Raji (cell line): Measurements from ENCODE around the gene TTC23L.

Experiments
- POLR2A ChIP-seq: IDR thresholded peaks from 2 replicates; pipeline ENCODE4 v1.6.1; 2011; ENCODE audit warnings: low read depth, low read length, control low read depth; ENCODE audit not compliant: insufficient read depth

Gene TTC23L

GRCh38 chr5:34847552-34847951 lies 8.6 kb downstream of the TTC23L start:
- TF ChIP-seq POLR2A: no peak

GRCh38 chr5:34848230-34848629 lies 9.3 kb downstream of the TTC23L start:
- no peak for TF ChIP-seq POLR2A

DNA sequence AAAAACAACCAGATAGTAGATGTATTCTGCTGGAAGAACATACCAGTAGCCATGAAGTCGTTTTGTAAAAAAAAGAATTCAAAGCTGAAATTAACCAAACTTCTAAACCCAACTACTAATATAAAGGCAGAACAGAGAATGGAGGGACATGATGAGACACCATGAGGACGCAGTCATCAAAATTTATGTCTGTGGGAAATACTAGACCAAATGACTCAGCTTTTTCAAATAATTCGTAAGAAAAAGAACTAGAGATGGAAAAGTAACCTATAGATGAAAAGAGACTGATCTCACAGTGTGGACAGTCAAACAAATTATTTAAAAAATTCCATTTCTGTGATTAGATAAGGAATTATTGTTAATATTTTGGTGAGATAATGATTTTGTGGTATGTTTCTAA lies 10.3 kb downstream of the TTC23L start:
- TF ChIP-seq POLR2A: no peak

DNA sequence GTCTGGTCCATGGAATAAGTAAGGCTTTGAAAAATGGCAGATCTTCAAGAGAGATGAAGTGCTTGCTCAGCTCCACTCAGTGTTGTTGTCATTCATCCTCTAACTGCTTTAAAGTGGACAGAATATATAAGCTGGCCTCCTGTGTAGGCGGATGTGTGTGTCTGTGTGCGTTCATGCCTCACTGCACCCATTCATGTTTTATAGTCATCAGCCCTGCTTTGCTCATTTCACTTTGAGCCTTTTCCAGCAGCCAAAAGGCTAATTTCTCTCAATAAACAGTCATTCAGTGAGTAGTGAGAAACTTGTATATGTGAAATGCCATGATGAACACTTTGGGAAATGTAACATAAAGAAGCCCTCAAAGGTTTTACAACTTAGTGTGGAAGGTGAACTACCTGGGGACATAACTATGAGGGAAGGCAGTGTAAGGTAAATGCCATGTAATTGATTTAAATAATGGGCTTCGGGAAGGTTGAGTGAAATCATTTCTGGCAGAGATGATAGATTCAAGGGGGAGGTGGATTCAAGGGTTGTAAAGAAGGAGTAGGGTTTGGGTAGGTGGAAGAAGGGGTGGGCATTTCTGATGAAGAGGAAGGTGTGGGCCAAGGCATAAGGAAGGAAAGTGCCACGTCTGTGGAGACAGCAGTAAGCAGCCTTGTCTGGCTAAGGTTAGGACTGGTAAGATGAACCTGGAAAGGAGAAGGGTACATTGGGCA lies 15.7 kb downstream of the TTC23L start:
- no peak for TF ChIP-seq POLR2A

GRCh38 chr5:34857161-34857560 lies 18.2 kb downstream of the TTC23L start:
- TF ChIP-seq POLR2A: no peak

GRCh38 chr5:34857894-34858293 lies 18.9 kb downstream of the TTC23L start:
- no peak for TF ChIP-seq POLR2A

DNA sequence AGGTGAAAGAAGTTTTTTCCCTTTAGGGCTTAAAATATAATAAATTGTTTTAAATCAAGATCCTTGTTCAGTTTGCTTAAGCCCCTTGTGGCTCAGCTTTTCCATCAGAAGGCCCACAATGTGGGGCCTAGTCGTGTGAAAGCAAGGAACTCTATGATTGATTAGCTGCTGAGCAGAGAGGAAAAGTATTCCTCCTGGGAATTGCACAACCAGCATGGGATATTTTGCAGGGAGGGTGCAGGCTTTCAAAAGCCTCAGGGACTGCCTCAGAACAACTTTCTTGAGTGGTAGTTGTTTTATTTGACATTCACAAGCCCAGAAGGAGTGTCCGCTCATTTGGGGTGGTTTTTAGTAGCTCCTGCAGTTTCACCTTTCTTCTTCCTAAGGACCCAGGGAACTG lies 19.8 kb downstream of the TTC23L start:
- no peak for TF ChIP-seq POLR2A

- TF ChIP-seq POLR2A: no peak
Measured at GRCh38 chr5:34859253-34859652, 20.3 kb downstream of the TTC23L start.

GRCh38 chr5:34863946-34864345 lies 25.0 kb downstream of the TTC23L start:
- TF ChIP-seq POLR2A: no peak

- TF ChIP-seq POLR2A: no peak
Measured at GRCh38 chr5:34865091-34865490, 26.1 kb downstream of the TTC23L start.

- TF ChIP-seq POLR2A: no peak
Measured at GRCh38 chr5:34866989-34867471, 28.1 kb downstream of the TTC23L start.

DNA sequence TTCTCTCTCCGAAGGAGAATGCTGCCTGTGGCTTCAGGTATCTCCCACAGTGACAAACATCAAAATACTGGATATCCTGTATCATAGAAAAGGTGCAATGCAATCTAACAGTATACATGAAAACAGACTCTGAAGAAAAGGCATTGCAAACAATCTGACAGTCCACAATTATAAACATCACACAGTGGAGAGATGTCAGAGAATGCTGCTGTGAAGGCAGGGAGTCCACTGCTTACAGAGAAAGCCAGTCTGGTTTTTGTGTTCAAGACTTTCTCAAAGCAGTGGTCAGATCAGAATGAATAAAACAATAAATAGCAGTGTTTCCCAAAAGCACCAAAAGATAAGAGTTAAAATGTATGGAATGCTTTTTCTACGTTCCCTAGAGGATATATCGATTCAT lies 28.7 kb downstream of the TTC23L start:
- no peak for TF ChIP-seq POLR2A

- TF ChIP-seq POLR2A: no peak
Measured at GRCh38 chr5:34868791-34869190, 29.8 kb downstream of the TTC23L start.

- no peak for TF ChIP-seq POLR2A
Measured at GRCh38 chr5:34869256-34869655, 30.3 kb downstream of the TTC23L start.

DNA sequence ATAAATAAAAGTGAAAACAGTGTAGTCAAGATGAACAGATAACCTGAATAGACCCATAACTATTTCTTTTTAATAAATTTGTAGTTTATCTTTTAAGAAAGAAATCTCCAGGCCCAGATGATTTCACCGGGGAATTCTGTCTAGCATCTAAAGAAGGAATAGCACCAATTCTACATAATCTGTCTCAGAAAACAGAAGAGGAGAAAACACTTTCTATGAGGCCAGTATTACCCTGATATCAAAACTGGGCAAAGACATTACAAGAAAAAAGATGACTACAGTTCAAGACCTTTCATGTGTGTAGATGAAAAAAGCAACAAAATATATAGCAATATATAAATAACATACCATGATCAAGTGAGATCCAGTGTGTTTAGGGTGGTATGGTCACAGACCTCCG lies 31.4 kb downstream of the TTC23L start:
- no peak for TF ChIP-seq POLR2A

DNA sequence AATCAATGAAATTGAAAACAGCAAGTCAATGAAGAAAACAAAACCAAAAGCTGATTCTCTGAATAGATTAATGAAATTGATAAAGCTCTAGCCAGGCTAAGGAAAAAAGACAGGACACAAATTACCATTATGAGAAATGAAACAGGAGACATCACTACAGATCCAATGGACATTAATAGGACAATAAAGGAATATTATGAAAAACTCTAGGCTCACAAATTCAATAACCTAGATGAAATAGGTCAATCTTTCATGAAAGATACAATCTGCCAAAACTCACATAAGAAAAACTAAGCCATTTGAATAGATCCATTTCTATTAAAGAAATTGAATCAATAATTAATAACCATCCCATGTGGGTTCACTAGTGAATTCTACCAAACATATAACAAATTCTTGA lies 37.3 kb downstream of the TTC23L start:
- no peak for TF ChIP-seq POLR2A

GRCh38 chr5:34881246-34881645 lies 42.3 kb downstream of the TTC23L start:
- TF ChIP-seq POLR2A: no peak

GRCh38 chr5:34886392-34887119 lies 47.6 kb downstream of the TTC23L start:
- TF ChIP-seq POLR2A: no peak
